ENCODE data around the gene PCDHGA7.
"Not testable (repeated sequence)": the region's sequence is repeated elsewhere in the genome, so short reads cannot be mapped to it uniquely, and the experiment has no call there.

PCDHGA7 gene

GRCh38 chr5:141366016-141366896 lies 16.3 kb upstream of the PCDHGA7 start:
- no peak for DNase-seq (ENCODE audit: low read depth in 3 of 3)

GRCh38 chr5:141369994-141370848 lies 12.3 kb upstream of the PCDHGA7 start, which contains the start of gene PCDHGB3:
Gene PCDHGB3 (plus strand): TSS chr5:141370242. CDS start chr5:141370395, 153 bp downstream.
- no peak for DNase-seq (ENCODE audit: low read depth in 3 of 3)

- DNase-seq (ENCODE audit: low read depth in 3 of 3) = no peak
Measured at GRCh38 chr5:141371572-141372475, 10.7 kb upstream of the PCDHGA7 start.

- DNase-seq (ENCODE audit: low read depth in 3 of 3) = no peak
Measured at GRCh38 chr5:141373673-141374317, 8.7 kb upstream of the PCDHGA7 start, which contains the start of gene PCDHGA6. Gene PCDHGA6 (plus strand): TSS chr5:141373891. CDS start chr5:141374084, 193 bp downstream.

GRCh38 chr5:141374627-141375026 lies 7.9 kb upstream of the PCDHGA7 start:
- DNase-seq (ENCODE audit: low read depth in 3 of 3) = no peak

- not testable (repeated sequence) for DNase-seq (ENCODE audit: low read depth in 3 of 3)
Measured at GRCh38 chr5:141375444-141376155, 6.9 kb upstream of the PCDHGA7 start.

GRCh38 chr5:141383345-141383744 lies 803 bp downstream of the PCDHGA7 start:
- no peak for DNase-seq (ENCODE audit: low read depth in 3 of 3)

GRCh38 chr5:141384471-141385267 lies 2.1 kb downstream of the PCDHGA7 start:
- no peak for DNase-seq (ENCODE audit: low read depth in 3 of 3)

- DNase-seq (ENCODE audit: low read depth in 3 of 3) = not testable (repeated sequence)
Measured at GRCh38 chr5:141387557-141388311, 5.2 kb downstream of the PCDHGA7 start, which contains the start of gene PCDHGB4. Gene PCDHGB4 (plus strand): TSS chr5:141387698. CDS start chr5:141387885, 187 bp downstream.

- no peak for DNase-seq (ENCODE audit: low read depth in 3 of 3)
Measured at GRCh38 chr5:141388661-141389060, 6.1 kb downstream of the PCDHGA7 start.

GRCh38 chr5:141389153-141390042 lies 6.9 kb downstream of the PCDHGA7 start:
- DNase-seq (ENCODE audit: low read depth in 3 of 3) = no peak

- DNase-seq (ENCODE audit: low read depth in 3 of 3) = no peak
Measured at GRCh38 chr5:141392429-141393198, 10.1 kb downstream of the PCDHGA7 start, which contains the start of gene PCDHGA8. Gene PCDHGA8 (plus strand): TSS chr5:141392633. CDS start chr5:141392814, 181 bp downstream.

GRCh38 chr5:141393267-141393666 lies 10.7 kb downstream of the PCDHGA7 start:
- DNase-seq (ENCODE audit: low read depth in 3 of 3) = no peak

GRCh38 chr5:141394401-141395187 lies 12.1 kb downstream of the PCDHGA7 start:
- not testable (repeated sequence) for DNase-seq (ENCODE audit: low read depth in 3 of 3)

- DNase-seq (ENCODE audit: low read depth in 3 of 3) = peak in 1 of 3 donors; percentile 24
Measured at GRCh38 chr5:141397756-141398551, 15.4 kb downstream of the PCDHGA7 start, which contains the start of gene PCDHGB5. Gene PCDHGB5 (plus strand): TSS chr5:141397947. CDS start chr5:141398128, 181 bp downstream.
